Fibroblast of skin of left biceps (primary cell): ENCODE data around the gene CYTIP.
"Not testable (repeated sequence)": the region's sequence is repeated elsewhere in the genome, so short reads cannot be mapped to it uniquely, and the experiment has no call there.

Experiments
- DNase-seq, 2 experiments: peaks; one replicate each; pipeline ENCODE4 v3.0.0-alpha.2; 2013; ENCODE audit warnings: low read depth in 2 of 2

Gene CYTIP

GRCh38 chr2:157375384-157375783, 68.5 kb downstream of the CYTIP start:
- no peak for DNase-seq

GRCh38 chr2:157368508-157368907, 75.4 kb downstream of the CYTIP start:
- DNase-seq: not testable (repeated sequence)

GRCh38 chr2:157367704-157368103, 76.2 kb downstream of the CYTIP start:
- DNase-seq: no peak
